Brain microvascular endothelial cell (primary cell): Measurements from ENCODE around the gene FICD.

Experiments
- DNase-seq: peaks from one replicate; pipeline ENCODE4 v3.0.0-alpha.2; 2020
- H3K27ac ChIP-seq: fragments of 250-450 bp; sonication (Bioruptor Pico); 2 replicates; pipeline ENCODE4 v1.5.1; 2020; ENCODE audit warnings: mild to moderate bottlenecking, moderate library complexity
- H3K27me3 ChIP-seq: fragments of 250-450 bp; sonication (Bioruptor Pico); replicated peaks from 2 replicates; pipeline ENCODE4 v1.5.1; 2020; ENCODE audit warnings: mild to moderate bottlenecking
- H3K36me3 ChIP-seq: fragments of 250-450 bp; sonication (Bioruptor Pico); replicated peaks from 2 replicates; pipeline ENCODE4 v1.5.1; 2020; ENCODE audit warnings: mild to moderate bottlenecking
- H3K4me3 ChIP-seq: 2 replicates; pipeline ENCODE4 v1.5.1; 2011; ENCODE audit warnings: low read depth, mild to moderate bottlenecking, control low read depth, low read length, moderate library complexity
- in situ Hi-C: cut with HindIII; loops from 2 replicates; pipeline ENCODE4 v1.10.0; 2017; ENCODE audit warnings: low sequenced_read_pairs, low pct_ligation_motif_present
- TF ChIP-seq, protein P1 (sequence below): IDR thresholded peaks from 2 replicates; pipeline ENCODE4 v1.5.1; 2011; ENCODE audit warnings: low read depth, mild to moderate bottlenecking, moderate library complexity, low read length, control low read depth, inconsistent platforms; ENCODE audit errors: missing control alignments

The FICD gene

DNA sequence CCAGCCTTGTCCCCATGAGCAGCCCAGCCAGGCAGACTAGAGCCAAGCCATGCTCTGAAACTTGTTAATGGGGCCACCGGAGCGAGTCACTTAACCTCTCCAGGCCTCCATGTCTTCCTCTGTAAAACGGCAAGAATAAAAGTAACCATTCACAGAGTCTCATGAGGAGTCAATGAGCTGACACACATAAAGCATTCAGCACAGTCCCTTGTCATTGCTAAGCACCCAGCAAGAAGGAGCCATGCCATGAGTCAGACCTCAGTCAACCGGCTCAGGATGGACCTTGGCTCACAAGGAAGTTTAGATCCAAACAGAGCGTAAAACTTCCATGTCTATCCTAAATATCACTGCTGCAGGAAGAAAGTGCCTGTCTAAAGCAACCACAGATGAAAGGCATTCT, 10.6 kb downstream of the FICD start:
- DNase-seq = peak; percentile 53
- no peak overlapping the region for H3K27ac ChIP-seq
- H3K36me3 ChIP-seq = peaks cover 70% of the 10 kb centered on the region
- TF ChIP-seq, protein P1, sequence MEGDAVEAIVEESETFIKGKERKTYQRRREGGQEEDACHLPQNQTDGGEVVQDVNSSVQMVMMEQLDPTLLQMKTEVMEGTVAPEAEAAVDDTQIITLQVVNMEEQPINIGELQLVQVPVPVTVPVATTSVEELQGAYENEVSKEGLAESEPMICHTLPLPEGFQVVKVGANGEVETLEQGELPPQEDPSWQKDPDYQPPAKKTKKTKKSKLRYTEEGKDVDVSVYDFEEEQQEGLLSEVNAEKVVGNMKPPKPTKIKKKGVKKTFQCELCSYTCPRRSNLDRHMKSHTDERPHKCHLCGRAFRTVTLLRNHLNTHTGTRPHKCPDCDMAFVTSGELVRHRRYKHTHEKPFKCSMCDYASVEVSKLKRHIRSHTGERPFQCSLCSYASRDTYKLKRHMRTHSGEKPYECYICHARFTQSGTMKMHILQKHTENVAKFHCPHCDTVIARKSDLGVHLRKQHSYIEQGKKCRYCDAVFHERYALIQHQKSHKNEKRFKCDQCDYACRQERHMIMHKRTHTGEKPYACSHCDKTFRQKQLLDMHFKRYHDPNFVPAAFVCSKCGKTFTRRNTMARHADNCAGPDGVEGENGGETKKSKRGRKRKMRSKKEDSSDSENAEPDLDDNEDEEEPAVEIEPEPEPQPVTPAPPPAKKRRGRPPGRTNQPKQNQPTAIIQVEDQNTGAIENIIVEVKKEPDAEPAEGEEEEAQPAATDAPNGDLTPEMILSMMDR = no peak
- H3K27me3 ChIP-seq = no peaks in the 10 kb centered on the region
- in situ Hi-C loops = no loop called here
- no peak overlapping the region for H3K4me3 ChIP-seq

GRCh38 chr12:108526482-108527165, 11.5 kb downstream of the FICD start:
- H3K27me3 ChIP-seq = no peaks in the 10 kb centered on the region
- peaks cover 62% of the 10 kb centered on the region for H3K36me3 ChIP-seq
- H3K27ac ChIP-seq = no peak overlapping the region
- in situ Hi-C loops = no loop called here
- TF ChIP-seq, protein P1 = peak; percentile 57
- H3K4me3 ChIP-seq = no peak overlapping the region
- DNase-seq = no peak

- Histone ChIP-seq H3K36me3 (peaks cover 63% of the 10 kb centered on the region), H3K4me3 (no peak overlapping the region), H3K27ac (no peak overlapping the region), H3K27me3 (no peaks in the 10 kb centered on the region)
- no peak for DNase-seq
- TF ChIP-seq, protein P1 = no peak
- in situ Hi-C loops = no loop called here
These were observed 12.1 kb downstream of the FICD start for GRCh38 chr12:108527166-108527496.

DNA sequence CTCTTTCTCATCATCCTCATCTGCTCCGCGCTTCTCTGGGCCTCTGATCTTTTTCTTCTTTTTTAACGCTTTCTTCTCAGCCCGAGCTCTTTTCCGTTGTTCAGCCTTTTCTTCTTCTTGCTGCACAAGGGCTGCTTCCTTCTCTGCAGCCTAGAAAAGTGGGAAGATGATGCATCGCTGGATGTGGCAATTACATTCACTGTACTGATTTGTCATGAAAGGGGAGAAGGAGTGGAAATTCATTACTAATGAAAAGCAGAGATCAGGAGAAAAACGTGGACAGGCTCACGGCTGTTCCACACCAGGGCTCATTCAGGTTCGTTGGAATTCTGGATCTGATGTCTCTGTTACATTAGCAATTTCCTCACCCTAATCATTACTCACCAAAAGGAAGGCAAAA, 15.1 kb downstream of the FICD start:
- peaks cover 43% of the 10 kb centered on the region for H3K36me3 ChIP-seq
- no peak overlapping the region for H3K4me3 ChIP-seq
- DNase-seq = no peak
- no peak overlapping the region for H3K27ac ChIP-seq
- TF ChIP-seq, protein P1 = no peak
- H3K27me3 ChIP-seq = no peaks in the 10 kb centered on the region
- in situ Hi-C loops = no loop called here

GRCh38 chr12:108531929-108532848, 17.1 kb downstream of the FICD start:
- no peak for DNase-seq
- no peaks in the 10 kb centered on the region for H3K27me3 ChIP-seq
- no peak overlapping the region for H3K4me3 ChIP-seq
- no peak overlapping the region for H3K27ac ChIP-seq
- peaks cover 44% of the 10 kb centered on the region for H3K36me3 ChIP-seq
- TF ChIP-seq, protein P1 = no peak
- in situ Hi-C loops = no loop called here
